ENCODE results near the gene CISD3.

CISD3 gene

DNA sequence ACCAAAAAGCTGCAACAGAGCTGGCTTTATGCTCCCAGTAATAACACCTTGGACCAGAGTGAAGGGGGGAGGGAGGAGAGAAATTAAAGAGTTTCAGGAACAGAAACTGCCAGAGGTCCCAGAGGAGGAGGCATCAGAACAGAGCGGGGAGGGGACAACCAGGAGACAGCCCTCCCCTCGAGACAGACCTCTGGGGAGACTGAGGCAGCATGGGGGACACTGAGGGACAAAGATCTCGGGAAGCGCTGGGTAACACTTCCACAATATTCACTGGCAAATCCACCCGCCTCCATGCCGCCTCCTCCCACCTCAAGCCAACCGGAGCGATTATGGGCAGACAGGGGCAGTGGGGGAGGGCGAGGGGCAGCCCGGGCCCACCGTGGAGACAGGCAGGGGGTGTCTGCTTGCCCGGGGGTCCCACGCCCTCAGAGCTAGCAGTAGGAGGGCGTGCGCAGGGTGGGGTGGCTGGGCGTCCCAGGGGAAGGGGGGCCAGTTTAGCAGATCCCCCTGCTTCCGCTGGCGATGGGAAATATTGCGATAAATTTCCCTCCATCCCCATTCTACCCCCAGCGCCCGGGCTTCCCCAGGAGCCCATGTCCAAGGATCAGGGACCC is 16.8 kb downstream of the CISD3 start:
- DNase-seq: no peak

GRCh38 chr17:38747463-38748148 is 17.5 kb downstream of the CISD3 start:
- peak; percentile 45 for DNase-seq

DNA sequence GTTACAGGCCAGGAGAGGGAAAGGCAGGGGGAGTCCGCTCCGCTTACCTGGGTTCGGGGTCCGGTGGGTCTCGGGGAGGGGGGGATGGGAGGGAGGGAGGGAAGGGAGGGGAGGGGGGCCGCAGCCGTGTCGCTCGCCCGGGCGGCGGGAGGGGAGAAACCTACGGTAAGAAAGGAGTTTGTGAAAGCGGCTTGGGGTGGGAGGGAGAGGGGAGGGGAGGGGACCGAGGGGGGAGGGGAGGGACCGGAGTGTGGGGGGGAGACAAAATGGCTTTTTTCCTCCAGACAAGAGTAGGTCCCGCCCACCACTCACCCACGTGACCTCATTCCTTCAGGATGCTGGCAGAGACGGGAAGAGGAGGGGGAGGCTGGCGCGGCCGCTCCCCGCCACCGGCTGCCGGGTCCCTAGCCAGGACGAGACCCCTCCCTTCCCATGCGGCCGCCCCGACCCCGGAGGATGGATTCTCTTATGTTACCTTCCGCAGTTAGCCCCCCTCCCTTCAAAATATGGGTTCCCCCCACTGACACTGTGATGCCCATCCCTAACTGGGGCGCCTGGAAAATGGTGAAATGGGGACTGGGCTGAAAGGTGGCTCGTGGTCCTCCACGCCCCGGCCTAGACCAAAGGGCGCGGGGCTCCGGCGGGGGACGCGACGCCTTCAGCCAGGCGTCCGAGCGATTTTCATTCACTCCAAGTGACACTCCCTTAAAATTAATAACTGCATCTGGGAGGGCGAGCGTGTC is 18.2 kb downstream of the CISD3 start, which contains the start of gene PCGF2:
TSS of gene PCGF2 (minus strand) at position 188 of the 743 bp plus-strand sequence. CDS start 7,934 bp downstream, outside the sequence.
- DNase-seq: peak; percentile 51

DNA sequence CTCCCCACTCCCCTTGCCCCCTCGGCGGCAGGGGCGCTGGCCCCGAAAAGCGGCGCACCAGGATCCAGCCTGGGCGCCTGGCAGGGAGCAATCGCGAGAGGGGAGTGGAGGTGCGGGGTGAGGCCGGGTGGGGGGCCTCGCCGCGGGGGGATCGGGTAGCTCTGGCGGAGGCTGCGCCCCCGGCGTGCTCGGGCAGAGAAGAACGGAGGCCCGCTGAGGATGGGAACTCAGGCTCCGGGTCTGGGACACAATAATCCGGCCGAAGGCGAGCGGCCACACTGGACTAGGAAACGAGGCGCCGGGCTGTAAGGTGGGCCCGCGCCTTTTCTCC is 18.7 kb downstream of the CISD3 start:
- no peak for DNase-seq

GRCh38 chr17:38749223-38750043 is 19.3 kb downstream of the CISD3 start:
- peak; percentile 32 for DNase-seq

- no peak for DNase-seq
These were observed 19.8 kb downstream of the CISD3 start for GRCh38 chr17:38750044-38750311.

DNA sequence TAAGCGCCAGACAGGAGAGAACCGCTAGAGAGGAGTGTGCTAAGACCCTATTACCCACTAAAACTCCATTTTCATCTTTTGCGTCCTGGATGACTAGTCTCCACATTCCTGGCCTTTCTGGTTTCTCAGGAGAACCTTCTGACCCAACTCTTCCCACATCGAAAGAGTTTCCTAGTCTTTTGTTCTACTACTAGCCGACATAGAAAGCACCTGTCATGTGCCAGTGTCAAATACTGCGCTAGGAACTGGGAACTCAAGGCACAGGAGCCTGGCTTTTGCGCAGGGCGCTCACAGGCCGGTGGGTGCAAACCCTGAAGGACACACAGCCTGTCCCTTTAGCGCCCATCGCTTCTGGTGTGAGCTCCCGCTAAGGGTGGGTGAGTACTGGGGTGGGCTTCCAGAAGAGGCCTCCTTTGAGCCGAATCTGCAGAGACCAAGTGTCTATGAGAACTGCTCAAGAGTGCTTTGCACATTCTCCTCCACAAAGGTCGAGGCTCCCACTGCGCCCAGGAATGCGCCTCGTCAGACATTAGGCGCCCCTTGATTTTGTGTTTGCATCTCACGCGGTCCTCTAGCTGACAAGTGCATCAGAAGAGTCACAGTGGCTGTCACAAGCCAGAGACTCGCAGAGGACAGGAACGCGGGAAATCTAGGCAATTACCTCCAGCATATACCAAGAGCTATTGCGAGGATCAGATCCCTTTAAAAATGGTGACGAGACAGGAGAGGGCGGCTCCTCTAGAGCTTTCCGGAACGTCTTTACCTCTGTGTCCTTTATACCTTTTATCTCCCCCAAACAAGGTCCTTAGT is 20.4 kb downstream of the CISD3 start:
- DNase-seq: peak; percentile 27

DNA sequence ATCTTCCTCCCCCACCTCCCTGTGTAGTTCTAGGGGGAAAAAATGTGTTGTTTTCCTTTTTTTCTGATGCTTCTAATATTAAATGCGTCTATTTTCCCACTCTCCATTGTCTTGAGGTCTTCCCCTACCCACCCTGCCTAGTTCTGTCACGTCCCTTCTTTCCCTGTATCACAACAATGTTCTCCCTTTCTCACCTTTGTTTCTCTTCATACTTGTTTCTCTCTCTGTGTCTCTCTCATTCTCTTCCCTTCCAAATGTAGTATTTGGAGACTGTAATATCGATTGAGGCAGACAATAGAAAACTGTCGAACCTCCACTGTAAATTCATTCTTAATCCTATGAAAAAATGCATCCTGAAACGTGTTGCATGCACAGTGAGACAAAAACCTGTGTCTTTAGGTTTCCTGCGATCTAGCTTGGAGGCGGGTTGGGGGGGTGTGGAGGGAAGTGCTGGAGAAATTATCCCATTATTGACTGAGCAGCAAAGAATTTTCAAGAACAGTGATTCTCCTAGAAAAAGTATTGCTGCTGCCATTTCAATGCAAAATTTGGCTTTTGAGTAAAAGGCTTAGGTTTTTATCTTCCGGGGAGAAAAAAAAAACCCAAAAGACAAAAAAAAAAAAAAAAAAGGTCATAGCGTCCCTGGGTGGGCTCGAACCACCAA is 21.1 kb downstream of the CISD3 start:
- no peak for DNase-seq

DNA sequence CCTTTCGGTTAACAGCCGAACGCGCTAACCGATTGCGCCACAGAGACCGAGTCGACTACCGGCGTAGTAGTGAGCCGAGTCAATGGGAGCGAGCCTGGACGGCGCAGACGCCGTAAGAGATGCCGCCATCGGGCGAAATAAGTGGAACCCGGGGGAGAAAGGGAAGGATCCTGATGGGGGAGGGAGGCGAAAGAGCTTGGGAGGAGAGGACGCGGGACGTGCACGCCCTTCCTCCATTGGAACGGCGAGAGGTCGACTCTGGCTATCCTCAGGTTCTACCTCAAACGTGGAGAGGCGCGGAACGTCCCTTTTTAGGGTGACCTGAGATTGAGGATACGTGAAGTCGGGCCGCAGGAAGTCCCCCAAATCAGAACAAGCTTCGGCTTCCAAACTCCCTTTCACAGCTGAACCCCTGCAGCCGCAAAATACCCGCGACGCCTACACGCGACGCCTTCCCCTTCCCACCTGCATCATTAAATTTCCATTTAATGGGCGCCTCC is 21.7 kb downstream of the CISD3 start:
- DNase-seq: peak; percentile 86

DNA sequence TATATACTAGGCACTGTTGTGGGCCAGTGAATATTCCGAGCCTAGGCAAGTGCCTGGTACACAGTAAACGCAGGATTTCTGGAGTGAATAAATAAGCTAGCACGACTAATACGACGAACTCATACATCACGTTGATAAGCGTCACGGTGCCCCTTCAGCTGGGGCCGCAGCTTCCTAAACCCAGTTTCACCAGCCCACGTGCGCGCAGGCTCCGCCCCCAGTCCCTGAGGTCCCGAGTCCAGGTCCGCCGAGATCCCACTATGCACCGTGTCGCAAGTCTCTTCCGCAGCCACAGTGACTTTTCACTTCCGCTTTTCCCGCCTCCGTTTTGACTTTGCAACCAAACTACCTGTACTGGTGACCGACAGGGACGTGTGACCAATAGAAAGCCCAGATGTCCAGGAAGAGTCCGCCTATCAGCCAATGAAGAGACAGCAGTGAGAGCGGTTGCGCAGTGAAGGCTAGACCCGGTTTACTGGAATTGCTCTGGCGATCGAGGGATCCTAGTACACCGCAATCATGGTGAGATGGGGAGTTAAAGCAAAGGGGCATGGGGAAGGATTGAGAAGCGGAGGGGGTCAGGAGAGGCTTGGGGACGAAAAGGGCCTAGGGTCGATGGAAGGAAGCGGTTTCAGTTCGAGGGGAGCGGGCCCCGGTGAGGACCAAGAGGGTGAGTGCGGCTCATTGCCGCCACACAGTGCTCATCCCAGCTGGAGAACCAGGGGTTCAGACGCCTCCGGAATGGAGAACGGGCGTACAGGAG is 22.3 kb downstream of the CISD3 start, which contains the start of gene PSMB3:
TSS of gene PSMB3 (plus strand) at position 434 of the 763 bp plus-strand sequence. CDS start at position 520, 86 bp downstream.
- peak; percentile 99 for DNase-seq

DNA sequence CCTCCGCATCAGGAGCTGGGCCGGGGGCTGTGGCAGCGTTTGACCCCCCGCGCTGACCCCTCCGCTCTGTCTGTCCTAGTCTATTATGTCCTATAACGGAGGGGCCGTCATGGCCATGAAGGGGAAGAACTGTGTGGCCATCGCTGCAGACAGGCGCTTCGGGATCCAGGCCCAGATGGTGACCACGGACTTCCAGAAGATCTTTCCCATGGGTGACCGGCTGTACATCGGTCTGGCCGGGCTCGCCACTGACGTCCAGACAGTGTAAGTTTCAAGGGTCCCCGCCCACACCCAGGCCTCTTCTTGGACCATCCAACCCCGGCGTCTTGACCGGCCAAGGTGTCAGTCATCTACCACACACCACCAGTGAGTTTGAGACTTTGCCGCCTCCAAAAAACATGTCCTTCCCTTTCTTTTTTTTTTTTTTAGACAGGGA is 22.9 kb downstream of the CISD3 start:
- no peak for DNase-seq

- peak; percentile 31 for DNase-seq
These were observed 31.5 kb downstream of the CISD3 start for GRCh38 chr17:38761612-38762011.

GRCh38 chr17:38762231-38762630 is 32.1 kb downstream of the CISD3 start:
- DNase-seq: no peak

DNA sequence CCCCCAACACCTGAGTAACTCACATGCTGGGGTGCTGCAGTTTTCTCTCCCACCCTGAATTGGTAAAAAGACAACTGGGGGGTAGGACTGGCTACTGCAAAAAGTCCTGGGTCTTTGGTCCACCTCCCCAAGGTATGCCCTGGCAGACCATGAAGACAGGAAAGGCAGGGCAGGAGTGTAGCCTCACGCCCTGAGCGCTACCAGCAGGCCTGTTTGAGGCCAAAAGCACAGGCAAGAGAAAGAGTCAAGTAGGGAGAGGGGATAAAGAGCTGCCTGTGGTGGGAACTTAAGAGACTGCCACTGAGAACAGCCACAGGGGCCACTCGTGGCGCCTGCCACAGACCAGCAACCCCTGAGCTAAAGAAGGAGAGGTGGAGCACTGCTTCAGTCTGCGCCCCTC is 36.2 kb downstream of the CISD3 start:
- DNase-seq: no peak

GRCh38 chr17:38768417-38768816 is 38.3 kb downstream of the CISD3 start:
- DNase-seq: no peak

DNA sequence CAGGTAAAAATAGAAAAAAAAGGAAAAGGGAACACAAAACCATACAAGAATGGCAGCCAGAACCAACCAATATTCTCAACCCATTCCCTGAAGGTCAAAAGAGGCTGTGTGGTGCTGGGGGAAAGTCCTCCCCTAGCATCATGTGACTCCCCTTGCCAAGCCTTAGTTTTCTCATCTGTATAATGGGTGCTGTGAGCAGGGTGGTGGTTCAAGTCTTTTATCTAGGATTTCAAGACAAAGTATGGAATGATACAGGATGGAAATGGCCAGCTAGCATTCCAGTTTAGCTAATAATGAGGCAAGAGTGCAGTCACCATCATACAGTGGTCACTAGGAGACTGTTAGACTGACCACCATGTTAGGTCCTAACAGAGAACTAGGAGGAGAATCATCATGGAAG is 43.1 kb downstream of the CISD3 start:
- no peak for DNase-seq

DNA sequence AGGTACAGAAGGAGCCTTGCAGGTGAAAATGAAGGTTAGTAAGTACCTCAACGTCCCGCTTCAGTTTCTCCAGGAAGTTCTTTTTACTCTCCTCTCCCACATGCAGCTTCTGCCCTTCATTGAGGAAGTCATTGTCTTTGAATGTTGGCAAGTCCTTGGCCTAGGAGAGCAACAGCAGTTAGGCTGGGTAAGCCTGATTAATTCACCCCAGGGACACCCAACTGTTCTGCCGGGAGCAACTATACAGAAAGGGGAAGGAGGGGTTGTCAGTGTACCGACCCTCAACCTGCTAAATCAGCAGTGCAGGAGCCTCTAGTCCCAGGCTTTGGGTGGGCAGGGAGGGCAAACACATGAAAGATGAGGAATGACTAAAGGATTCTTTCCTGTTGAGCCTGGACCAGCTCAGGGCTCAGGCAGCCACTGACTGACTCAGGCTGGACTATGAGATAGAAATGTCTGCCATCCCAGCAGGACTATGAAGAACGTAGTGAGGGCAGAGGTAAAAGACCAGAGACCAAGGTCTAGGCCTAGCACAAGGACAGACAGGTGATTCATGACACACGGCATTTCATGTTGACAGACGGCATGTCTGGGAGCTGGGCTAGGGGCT is 47.6 kb downstream of the CISD3 start:
- no peak for DNase-seq

DNA sequence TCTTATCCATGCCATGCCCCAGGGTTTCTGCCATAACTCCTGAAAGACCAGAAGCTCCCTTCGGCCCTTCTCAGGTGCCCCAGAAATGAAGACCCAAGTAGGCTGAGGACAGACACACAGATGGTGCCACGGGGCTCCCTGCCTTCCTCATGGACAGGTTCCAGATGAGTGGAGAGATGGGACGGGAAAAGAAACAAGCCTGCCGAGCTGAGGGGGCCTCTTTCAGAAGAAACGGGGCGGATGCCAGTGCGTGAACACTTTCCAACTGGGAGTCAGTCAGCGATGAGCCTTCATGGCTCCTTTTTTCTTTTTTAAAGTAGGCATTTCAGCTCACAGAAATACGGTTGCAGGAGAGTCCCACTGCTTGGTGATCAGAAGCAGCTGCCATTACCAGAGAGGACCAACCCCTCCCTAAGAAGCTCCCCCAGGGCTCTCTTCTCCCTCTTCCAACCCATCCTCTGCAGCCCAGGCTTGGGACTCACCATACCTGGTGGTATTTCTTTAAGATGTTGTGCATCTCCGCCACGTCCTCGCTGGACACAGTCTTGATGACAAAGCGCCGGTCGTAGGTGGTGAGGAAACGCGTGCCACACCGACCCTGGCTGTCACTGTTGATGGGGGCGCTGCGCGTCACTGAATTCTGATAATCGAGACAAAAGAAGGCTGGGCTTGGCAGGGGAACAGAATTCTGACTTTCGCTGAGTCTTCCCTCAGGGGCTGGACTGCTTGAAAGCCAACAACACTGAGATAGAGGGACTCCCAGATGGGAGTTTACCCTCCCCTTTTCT is 50.0 kb downstream of the CISD3 start:
- DNase-seq: no peak

- no peak for DNase-seq
These were observed 53.1 kb downstream of the CISD3 start for GRCh38 chr17:38783227-38783626.

All from stimulated activated CD4-positive, alpha-beta T cell treated with anti-CD3 and anti-CD28 coated beads, Interleukin-15, amount 100 ng/mL, for 24 hours (primary cell).